ENCODE measurements around the gene CHRNB4. TPM values are rescaled to one million over a fixed set of nuclear protein-coding genes. Genes with fewer than 3 reads are reported as not detected.
"Not testable (repeated sequence)": the region's sequence is repeated elsewhere in the genome, so short reads cannot be mapped to it uniquely, and the experiment has no call there.

Gene CHRNB4
- total and polyA plus RNA-seq, 2 donors (not counting 1 experiment from before 2014, with no cell fraction given) = not detected

DNA sequence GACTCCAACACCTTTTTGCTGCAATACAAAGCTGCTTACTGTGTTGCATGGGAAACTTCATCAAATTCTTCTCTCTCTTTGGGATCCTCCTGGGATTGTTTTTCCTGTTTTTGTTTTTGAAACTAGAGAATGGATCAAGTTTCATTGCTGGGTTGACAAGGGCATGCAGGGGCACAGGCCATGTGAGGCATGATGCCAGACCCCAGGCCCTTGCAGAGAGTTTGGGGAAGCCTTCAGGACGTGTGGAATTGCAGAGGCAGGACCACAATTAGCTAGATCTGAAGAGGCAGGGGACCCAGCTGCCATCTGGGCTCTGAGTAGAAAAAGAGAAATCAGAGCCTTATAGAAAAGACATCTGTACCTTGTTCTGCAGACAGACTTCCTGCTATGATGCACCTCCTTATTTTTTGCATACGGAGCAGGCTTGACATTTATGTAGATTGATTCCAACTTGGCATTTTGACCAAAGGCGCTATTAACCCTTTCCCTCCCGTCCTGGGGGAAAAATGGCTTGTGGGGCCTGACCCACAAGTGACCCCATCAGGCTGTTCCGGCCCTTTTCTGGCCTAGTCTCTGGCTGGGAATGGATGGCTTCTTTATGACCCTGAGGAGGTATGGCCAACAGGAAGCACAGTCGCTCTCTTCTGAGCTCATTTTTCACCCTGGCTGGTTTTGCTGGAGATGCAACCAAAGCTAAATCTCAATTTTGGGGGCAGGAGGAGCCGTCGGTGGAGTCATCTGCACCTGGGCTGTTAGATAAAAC is 44.3 kb upstream of the CHRNB4 start:
- Histone ChIP-seq H2AFZ (ENCODE audit: low read length) (no peak overlapping the region), H4K20me1 (ENCODE audit: control insufficient read depth, extremely low read depth, insufficient read depth, low read length) (no peaks in the 10 kb centered on the region), H3K27me3 (ENCODE audit: control insufficient read depth, insufficient read depth, low read length) (peaks cover 6% of the 10 kb centered on the region), H3K27ac (ENCODE audit: insufficient read depth, low read length) (no peak overlapping the region), H3K9ac (ENCODE audit: insufficient read depth, low read length) (no peak overlapping the region), H3K79me2 (ENCODE audit: control insufficient read depth, insufficient read depth, low read length) (no peaks in the 10 kb centered on the region), H3K4me1 (ENCODE audit: control insufficient read depth, extremely low read depth, insufficient read depth, low read length) (no peaks in the 10 kb centered on the region), H3K36me3 (ENCODE audit: control insufficient read depth, insufficient read depth, low read length) (no peaks in the 10 kb centered on the region), H3K4me3 (replicated peaks in 1 of 4; ENCODE audit: control extremely low read depth in 1 of 4, insufficient read depth in 1 of 4, low read depth in 3 of 4, low read length in 4 of 4) (no peak overlapping the region), H3K9me3 (ENCODE audit: control insufficient read depth, insufficient read depth, low read depth, low read length) (no peaks in the 10 kb centered on the region), H3K4me2 (ENCODE audit: extremely low read depth, insufficient read depth, low read length) (no peak overlapping the region)
- TF ChIP-seq EZH2 (IDR thresholded peaks at IDR 0.05; ENCODE audit: low read length, missing control alignments) = no peak
- TF ChIP-seq, protein P1, sequence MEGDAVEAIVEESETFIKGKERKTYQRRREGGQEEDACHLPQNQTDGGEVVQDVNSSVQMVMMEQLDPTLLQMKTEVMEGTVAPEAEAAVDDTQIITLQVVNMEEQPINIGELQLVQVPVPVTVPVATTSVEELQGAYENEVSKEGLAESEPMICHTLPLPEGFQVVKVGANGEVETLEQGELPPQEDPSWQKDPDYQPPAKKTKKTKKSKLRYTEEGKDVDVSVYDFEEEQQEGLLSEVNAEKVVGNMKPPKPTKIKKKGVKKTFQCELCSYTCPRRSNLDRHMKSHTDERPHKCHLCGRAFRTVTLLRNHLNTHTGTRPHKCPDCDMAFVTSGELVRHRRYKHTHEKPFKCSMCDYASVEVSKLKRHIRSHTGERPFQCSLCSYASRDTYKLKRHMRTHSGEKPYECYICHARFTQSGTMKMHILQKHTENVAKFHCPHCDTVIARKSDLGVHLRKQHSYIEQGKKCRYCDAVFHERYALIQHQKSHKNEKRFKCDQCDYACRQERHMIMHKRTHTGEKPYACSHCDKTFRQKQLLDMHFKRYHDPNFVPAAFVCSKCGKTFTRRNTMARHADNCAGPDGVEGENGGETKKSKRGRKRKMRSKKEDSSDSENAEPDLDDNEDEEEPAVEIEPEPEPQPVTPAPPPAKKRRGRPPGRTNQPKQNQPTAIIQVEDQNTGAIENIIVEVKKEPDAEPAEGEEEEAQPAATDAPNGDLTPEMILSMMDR (conservative IDR thresholded peaks at IDR 0.05 in 1 of 2, IDR thresholded peaks at IDR 0.05 in 1 of 2; ENCODE audit: low read depth in 1 of 2, low read length in 2 of 2) = no peak
- no peak for DNase-seq (ENCODE audit: low read depth in 2 of 2)

DNA sequence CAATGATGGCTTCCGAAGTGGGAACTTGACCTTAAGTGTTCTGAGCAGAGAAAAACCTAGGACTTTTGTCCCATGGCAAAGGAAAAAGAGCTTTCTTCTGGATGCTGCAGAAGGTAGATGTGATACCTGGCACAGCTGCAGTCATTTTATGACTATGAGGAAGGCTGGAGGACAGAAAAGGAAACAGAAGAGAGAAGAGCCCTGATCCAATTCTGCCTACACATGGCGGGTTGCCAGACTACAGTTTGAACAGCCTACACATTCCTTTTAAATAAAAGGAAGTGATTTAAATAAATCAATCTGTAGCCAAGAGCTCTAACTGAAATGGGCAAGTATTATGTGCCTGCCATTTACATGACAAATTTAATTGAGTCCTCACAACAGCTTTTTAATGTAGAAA is 43.6 kb upstream of the CHRNB4 start:
- Histone ChIP-seq H2AFZ (ENCODE audit: low read length) (no peak overlapping the region), H3K4me3 (replicated peaks in 1 of 4; ENCODE audit: control extremely low read depth in 1 of 4, insufficient read depth in 1 of 4, low read depth in 3 of 4, low read length in 4 of 4) (no peak overlapping the region), H3K4me2 (ENCODE audit: extremely low read depth, insufficient read depth, low read length) (no peak overlapping the region), H3K9me3 (ENCODE audit: control insufficient read depth, insufficient read depth, low read depth, low read length) (no peaks in the 10 kb centered on the region), H3K36me3 (ENCODE audit: control insufficient read depth, insufficient read depth, low read length) (no peaks in the 10 kb centered on the region), H3K27ac (ENCODE audit: insufficient read depth, low read length) (no peak overlapping the region), H4K20me1 (ENCODE audit: control insufficient read depth, extremely low read depth, insufficient read depth, low read length) (no peaks in the 10 kb centered on the region), H3K79me2 (ENCODE audit: control insufficient read depth, insufficient read depth, low read length) (no peaks in the 10 kb centered on the region), H3K4me1 (ENCODE audit: control insufficient read depth, extremely low read depth, insufficient read depth, low read length) (no peaks in the 10 kb centered on the region), H3K27me3 (ENCODE audit: control insufficient read depth, insufficient read depth, low read length) (peaks cover 6% of the 10 kb centered on the region), H3K9ac (ENCODE audit: insufficient read depth, low read length) (no peak overlapping the region)
- no peak for DNase-seq (ENCODE audit: low read depth in 2 of 2)
- TF ChIP-seq, protein P1 (conservative IDR thresholded peaks at IDR 0.05 in 1 of 2, IDR thresholded peaks at IDR 0.05 in 1 of 2; ENCODE audit: low read depth in 1 of 2, low read length in 2 of 2) = no peak
- TF ChIP-seq EZH2 (IDR thresholded peaks at IDR 0.05; ENCODE audit: low read length, missing control alignments) = no peak

DNA sequence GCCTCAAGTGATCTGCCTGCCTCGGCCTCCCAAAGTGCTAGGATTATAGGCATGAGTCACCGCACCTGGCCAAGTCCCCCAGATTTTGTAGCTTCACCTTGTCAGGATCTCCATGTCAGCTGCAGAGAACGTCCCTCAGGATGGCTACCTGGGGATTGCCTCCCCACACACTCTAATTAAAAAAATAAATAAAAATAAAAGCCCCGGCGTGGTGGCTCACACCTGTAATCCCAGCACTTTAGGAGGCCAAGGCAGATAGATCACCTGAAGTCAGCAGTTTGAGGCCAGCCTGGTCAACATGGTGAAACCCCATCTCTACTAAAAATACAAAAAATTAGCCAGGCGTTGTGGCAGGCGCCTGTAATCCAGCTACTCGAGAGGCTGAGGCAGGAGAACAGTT is 42.6 kb upstream of the CHRNB4 start:
- H3K27ac ChIP-seq (ENCODE audit: insufficient read depth, low read length); H3K9me3 ChIP-seq (ENCODE audit: control insufficient read depth, insufficient read depth, low read depth, low read length); H3K4me3 ChIP-seq (replicated peaks in 1 of 4; ENCODE audit: control extremely low read depth in 1 of 4, insufficient read depth in 1 of 4, low read depth in 3 of 4, low read length in 4 of 4); H3K9ac ChIP-seq (ENCODE audit: insufficient read depth, low read length); DNase-seq (ENCODE audit: low read depth in 2 of 2); H3K36me3 ChIP-seq (ENCODE audit: control insufficient read depth, insufficient read depth, low read length); H4K20me1 ChIP-seq (ENCODE audit: control insufficient read depth, extremely low read depth, insufficient read depth, low read length); H3K27me3 ChIP-seq (ENCODE audit: control insufficient read depth, insufficient read depth, low read length); H2AFZ ChIP-seq (ENCODE audit: low read length); H3K79me2 ChIP-seq (ENCODE audit: control insufficient read depth, insufficient read depth, low read length); H3K4me2 ChIP-seq (ENCODE audit: extremely low read depth, insufficient read depth, low read length); H3K4me1 ChIP-seq (ENCODE audit: control insufficient read depth, extremely low read depth, insufficient read depth, low read length): not testable (repeated sequence)

All from fibroblast of lung (primary cell).